ENCODE data around the gene APOE.

Gene APOE

GRCh38 chr19:44943801-44944249, 38.2 kb downstream of the APOE start:
- Histone ChIP-seq H3K27ac (ENCODE audit: low read length) (no peak overlapping the region), H3K4me3 (ENCODE audit: low read length) (no peak overlapping the region), H3K4me1 (ENCODE audit: control insufficient read depth, low read depth, low read length) (no peaks in the 10 kb centered on the region), H3K9me3 (ENCODE audit: control insufficient read depth, low read depth, low read length) (no peaks in the 10 kb centered on the region), H3K9ac (ENCODE audit: low read length) (no peak overlapping the region), H3K36me3 (ENCODE audit: control insufficient read depth, low read depth, low read length) (no peaks in the 10 kb centered on the region), H3K27me3 (ENCODE audit: control insufficient read depth, insufficient read depth, low read length) (no peaks in the 10 kb centered on the region)

- no peak overlapping the region for H3K4me3 ChIP-seq (ENCODE audit: low read length)
- no peaks in the 10 kb centered on the region for H3K27me3 ChIP-seq (ENCODE audit: control insufficient read depth, insufficient read depth, low read length)
- H3K36me3 ChIP-seq (ENCODE audit: control insufficient read depth, low read depth, low read length): no peaks in the 10 kb centered on the region
- H3K9me3 ChIP-seq (ENCODE audit: control insufficient read depth, low read depth, low read length): no peaks in the 10 kb centered on the region
- H3K9ac ChIP-seq (ENCODE audit: low read length): no peak overlapping the region
- no peak overlapping the region for H3K27ac ChIP-seq (ENCODE audit: low read length)
- H3K4me1 ChIP-seq (ENCODE audit: control insufficient read depth, low read depth, low read length): no peaks in the 10 kb centered on the region
These were observed 41.5 kb downstream of the APOE start for GRCh38 chr19:44947041-44947581.

- H3K9me3 ChIP-seq (ENCODE audit: control insufficient read depth, low read depth, low read length): no peaks in the 10 kb centered on the region
- no peak overlapping the region for H3K27ac ChIP-seq (ENCODE audit: low read length)
- no peaks in the 10 kb centered on the region for H3K36me3 ChIP-seq (ENCODE audit: control insufficient read depth, low read depth, low read length)
- H3K4me3 ChIP-seq (ENCODE audit: low read length): no peak overlapping the region
- H3K9ac ChIP-seq (ENCODE audit: low read length): no peak overlapping the region
- H3K27me3 ChIP-seq (ENCODE audit: control insufficient read depth, insufficient read depth, low read length): no peaks in the 10 kb centered on the region
- no peaks in the 10 kb centered on the region for H3K4me1 ChIP-seq (ENCODE audit: control insufficient read depth, low read depth, low read length)
These were observed 42.6 kb downstream of the APOE start for GRCh38 chr19:44948237-44948636.

GRCh38 chr19:44948763-44949374, 43.3 kb downstream of the APOE start:
- no peaks in the 10 kb centered on the region for H3K9me3 ChIP-seq (ENCODE audit: control insufficient read depth, low read depth, low read length)
- no peak overlapping the region for H3K27ac ChIP-seq (ENCODE audit: low read length)
- no peaks in the 10 kb centered on the region for H3K36me3 ChIP-seq (ENCODE audit: control insufficient read depth, low read depth, low read length)
- no peak overlapping the region for H3K4me3 ChIP-seq (ENCODE audit: low read length)
- no peaks in the 10 kb centered on the region for H3K4me1 ChIP-seq (ENCODE audit: control insufficient read depth, low read depth, low read length)
- no peaks in the 10 kb centered on the region for H3K27me3 ChIP-seq (ENCODE audit: control insufficient read depth, insufficient read depth, low read length)
- H3K9ac ChIP-seq (ENCODE audit: low read length): no peak overlapping the region

- no peaks in the 10 kb centered on the region for H3K9me3 ChIP-seq (ENCODE audit: control insufficient read depth, low read depth, low read length)
- H3K4me1 ChIP-seq (ENCODE audit: control insufficient read depth, low read depth, low read length): no peaks in the 10 kb centered on the region
- H3K27ac ChIP-seq (ENCODE audit: low read length): no peak overlapping the region
- H3K36me3 ChIP-seq (ENCODE audit: control insufficient read depth, low read depth, low read length): no peaks in the 10 kb centered on the region
- H3K27me3 ChIP-seq (ENCODE audit: control insufficient read depth, insufficient read depth, low read length): no peaks in the 10 kb centered on the region
- H3K9ac ChIP-seq (ENCODE audit: low read length): no peak overlapping the region
- no peak overlapping the region for H3K4me3 ChIP-seq (ENCODE audit: low read length)
These were observed 44.0 kb downstream of the APOE start for GRCh38 chr19:44949550-44949949.

GRCh38 chr19:44951179-44952159, 45.9 kb downstream of the APOE start:
- no peaks in the 10 kb centered on the region for H3K9me3 ChIP-seq (ENCODE audit: control insufficient read depth, low read depth, low read length)
- H3K36me3 ChIP-seq (ENCODE audit: control insufficient read depth, low read depth, low read length): no peaks in the 10 kb centered on the region
- no peak overlapping the region for H3K9ac ChIP-seq (ENCODE audit: low read length)
- peaks cover 7% of the 10 kb centered on the region for H3K4me1 ChIP-seq (ENCODE audit: control insufficient read depth, low read depth, low read length)
- H3K27me3 ChIP-seq (ENCODE audit: control insufficient read depth, insufficient read depth, low read length): no peaks in the 10 kb centered on the region
- no peak overlapping the region for H3K4me3 ChIP-seq (ENCODE audit: low read length)
- H3K27ac ChIP-seq (ENCODE audit: low read length): no peak overlapping the region

- no peaks in the 10 kb centered on the region for H3K9me3 ChIP-seq (ENCODE audit: control insufficient read depth, low read depth, low read length)
- H3K27me3 ChIP-seq (ENCODE audit: control insufficient read depth, insufficient read depth, low read length): no peaks in the 10 kb centered on the region
- peak overlapping the region; percentile 100 for H3K4me3 ChIP-seq (ENCODE audit: low read length)
- peaks cover 7% of the 10 kb centered on the region for H3K4me1 ChIP-seq (ENCODE audit: control insufficient read depth, low read depth, low read length)
- no peaks in the 10 kb centered on the region for H3K36me3 ChIP-seq (ENCODE audit: control insufficient read depth, low read depth, low read length)
- H3K27ac ChIP-seq (ENCODE audit: low read length): peak overlapping the region; percentile 98
- H3K9ac ChIP-seq (ENCODE audit: low read length): peak overlapping the region; percentile 95
These were observed 48.7 kb downstream of the APOE start for GRCh38 chr19:44954278-44954648.

GRCh38 chr19:44954649-44955504, 49.3 kb downstream of the APOE start, which contains the start of gene CLPTM1:
Gene CLPTM1, plus strand, starts transcription at chr19:44955380. Its CDS starts 16 bp downstream, at chr19:44955396.
- H3K27me3 ChIP-seq (ENCODE audit: control insufficient read depth, insufficient read depth, low read length): no peaks in the 10 kb centered on the region
- H3K27ac ChIP-seq (ENCODE audit: low read length): peak within 1 kb of the TSS; percentile 98
- no peaks in the 10 kb centered on the region for H3K36me3 ChIP-seq (ENCODE audit: control insufficient read depth, low read depth, low read length)
- peak within 1 kb of the TSS; percentile 95 for H3K9ac ChIP-seq (ENCODE audit: low read length)
- H3K4me1 ChIP-seq (ENCODE audit: control insufficient read depth, low read depth, low read length): peaks cover 7% of the 10 kb centered on the region
- no peaks in the 10 kb centered on the region for H3K9me3 ChIP-seq (ENCODE audit: control insufficient read depth, low read depth, low read length)
- H3K4me3 ChIP-seq (ENCODE audit: low read length): peak within 1 kb of the TSS; percentile 100

- Histone ChIP-seq H3K4me1 (ENCODE audit: control insufficient read depth, low read depth, low read length) (peaks cover 7% of the 10 kb centered on the region), H3K27ac (ENCODE audit: low read length) (peak overlapping the region; percentile 22), H3K4me3 (ENCODE audit: low read length) (peak overlapping the region; percentile 100), H3K27me3 (ENCODE audit: control insufficient read depth, insufficient read depth, low read length) (no peaks in the 10 kb centered on the region), H3K9ac (ENCODE audit: low read length) (peak overlapping the region; percentile 95), H3K9me3 (ENCODE audit: control insufficient read depth, low read depth, low read length) (no peaks in the 10 kb centered on the region), H3K36me3 (ENCODE audit: control insufficient read depth, low read depth, low read length) (no peaks in the 10 kb centered on the region)
These were observed 50.2 kb downstream of the APOE start for GRCh38 chr19:44955505-44956439.

- Histone ChIP-seq H3K27me3 (ENCODE audit: control insufficient read depth, insufficient read depth, low read length) (no peaks in the 10 kb centered on the region), H3K9me3 (ENCODE audit: control insufficient read depth, low read depth, low read length) (no peaks in the 10 kb centered on the region), H3K36me3 (ENCODE audit: control insufficient read depth, low read depth, low read length) (peaks cover 6% of the 10 kb centered on the region), H3K27ac (ENCODE audit: low read length) (no peak overlapping the region), H3K9ac (ENCODE audit: low read length) (no peak overlapping the region), H3K4me1 (ENCODE audit: control insufficient read depth, low read depth, low read length) (peaks cover 7% of the 10 kb centered on the region), H3K4me3 (ENCODE audit: low read length) (no peak overlapping the region)
These were observed 51.9 kb downstream of the APOE start for GRCh38 chr19:44957526-44957925.
